CD14-positive monocyte (primary cell): ENCODE measurements around the gene MSRB3. TPM values are rescaled to one million over a fixed set of nuclear protein-coding genes. Genes with fewer than 3 reads are reported as not detected.

ENCODE experiments used
- DNase-seq, 3 donors: peaks; one replicate each; pipeline ENCODE4 v3.0.0-alpha.2; 2011 to 2022
- H2AFZ ChIP-seq: 2 replicates; pipeline ENCODE4 v1.6.0; 2012; ENCODE audit warnings: mild to moderate bottlenecking, low read depth, low read length, inconsistent platforms; ENCODE audit not compliant: insufficient read depth, poor library complexity, severe bottlenecking
- H3K27ac ChIP-seq, 2 donors: 1 replicate in 1 of 2; 2 replicates in 1 of 2; pipeline ENCODE4 v1.5.1; 2012 to 2013; ENCODE audit warnings: low read length in 2 of 2, control low read depth in 1 of 2, inconsistent platforms in 1 of 2, low read depth in 1 of 2, mild to moderate bottlenecking in 1 of 2
- H3K27me3 ChIP-seq, 2 donors: one replicate each; pipeline versions ENCODE4 v1.6.0 to v1.6.1; 2011 to 2013; ENCODE audit warnings: low read length in 2 of 2; ENCODE audit not compliant: control insufficient read depth in 2 of 2, insufficient read depth in 2 of 2
- H3K36me3 ChIP-seq, 2 donors: replicated peaks in 1 of 2; 1 replicate in 1 of 2; 2 replicates in 1 of 2; pipeline versions ENCODE4 v1.5.1 to v1.6.1; 2012 to 2013; ENCODE audit warnings: low read length in 2 of 2, control low read depth in 1 of 2, inconsistent platforms in 1 of 2, mild to moderate bottlenecking in 1 of 2; ENCODE audit not compliant: insufficient read depth in 2 of 2, control insufficient read depth in 1 of 2
- H3K4me1 ChIP-seq, 2 donors: 1 replicate in 1 of 2; 2 replicates in 1 of 2; pipeline versions ENCODE4 v1.5.1 to v1.6.1; 2012 to 2013; ENCODE audit warnings: low read length in 2 of 2, control low read depth in 1 of 2, inconsistent platforms in 1 of 2, mild to moderate bottlenecking in 1 of 2, moderate library complexity in 1 of 2; ENCODE audit not compliant: insufficient read depth in 2 of 2, control insufficient read depth in 1 of 2
- H3K4me2 ChIP-seq: replicated peaks from 2 replicates; pipeline ENCODE3; 2012; ENCODE audit warnings: low read length, moderate library complexity, mild to moderate bottlenecking; ENCODE audit not compliant: poor library complexity, severe bottlenecking; ENCODE audit errors: extremely low read depth
- H3K4me3 ChIP-seq, 3 experiments: fragments of 200-600 bp in 1 of 3; sonication (generic) in 1 of 3; replicated peaks in 1 of 3; 1 replicate in 2 of 3; 2 replicates in 1 of 3; pipeline ENCODE4 v1.5.1; 2011 to 2013; ENCODE audit warnings: low read length in 3 of 3, mild to moderate bottlenecking in 3 of 3, control low read depth in 2 of 3, low read depth in 2 of 3, inconsistent platforms in 1 of 3, moderate library complexity in 1 of 3
- H3K79me2 ChIP-seq: 2 replicates; pipeline ENCODE4 v1.6.0; 2012; ENCODE audit warnings: mild to moderate bottlenecking, control low read depth, inconsistent platforms, low read length, moderate library complexity; ENCODE audit not compliant: insufficient read depth
- H3K9ac ChIP-seq: 2 replicates; pipeline ENCODE4 v1.6.0; 2017; ENCODE audit warnings: low read length, mild to moderate bottlenecking; ENCODE audit not compliant: insufficient read depth, poor library complexity, severe bottlenecking
- H3K9me3 ChIP-seq, 2 donors: replicated peaks in 1 of 2; 1 replicate in 1 of 2; 2 replicates in 1 of 2; pipeline versions ENCODE4 v1.5.1 to v1.6.1; 2012 to 2013; ENCODE audit warnings: low read length in 2 of 2, control low read depth in 1 of 2; ENCODE audit not compliant: control insufficient read depth in 1 of 2, insufficient read depth in 1 of 2
- H4K20me1 ChIP-seq: 2 replicates; pipeline ENCODE4 v1.6.0; 2012; ENCODE audit warnings: mild to moderate bottlenecking, low read length, control low read depth, moderate library complexity; ENCODE audit not compliant: insufficient read depth
- H3K27ac Mint-ChIP-seq, 7 donors: one replicate each; pipeline ENCODE4 v1.8.0; 2020; ENCODE audit warnings: mild to moderate bottlenecking in 7 of 7, mixed read lengths in 7 of 7, moderate library complexity in 6 of 7, inconsistent platforms in 2 of 7
- H3K27me3 Mint-ChIP-seq, 3 donors: one replicate each; pipeline ENCODE4 v1.8.0; 2021 to 2022; ENCODE audit warnings: low read depth in 3 of 3, mild to moderate bottlenecking in 3 of 3, mixed read lengths in 3 of 3, moderate library complexity in 3 of 3, inconsistent platforms in 1 of 3
- H3K36me3 Mint-ChIP-seq, 2 donors: one replicate each; pipeline ENCODE4 v1.8.0; 2020; ENCODE audit warnings: mixed read lengths in 2 of 2, inconsistent platforms in 1 of 2, mild to moderate bottlenecking in 1 of 2
- H3K4me1 Mint-ChIP-seq: one replicate; pipeline ENCODE4 v1.8.0; 2020; ENCODE audit warnings: mild to moderate bottlenecking, mixed read lengths
- H3K4me3 Mint-ChIP-seq, 2 donors: one replicate each; pipeline ENCODE4 v1.8.0; 2020; ENCODE audit warnings: mild to moderate bottlenecking in 2 of 2, mixed read lengths in 2 of 2, moderate library complexity in 1 of 2
- H3K9me3 Mint-ChIP-seq, 7 donors: one replicate each; pipeline ENCODE4 v1.8.0; 2020 to 2022; ENCODE audit warnings: mixed read lengths in 7 of 7, mild to moderate bottlenecking in 6 of 7, moderate library complexity in 6 of 7, inconsistent platforms in 2 of 7
- CTCF ChIP-seq: fragments of 200-600 bp; IDR thresholded peaks from one replicate; pipeline ENCODE4 v1.8.0; 2022; ENCODE audit warnings: antibody characterized with exemption, mild to moderate bottlenecking
- WGBS: methylation state at CpG from one replicate; pipeline ENCODE4 v1.1.5; 2013; ENCODE audit warnings: missing lambda C conversion rate; ENCODE audit not compliant: insufficient coverage; 5-methylcytosine and 5-hydroxymethylcytosine counted together
- intact Hi-C, 2 donors: fragments of 100-400 bp; cut with micrococcal nuclease; formaldehyde crosslinking; loops; one replicate each; pipeline versions ENCODE4 v1.15.0 to v1.15.1; 2023
- polyA plus RNA-seq, 3 donors: library from polyadenylated mRNA; depleted of rRNA in 1 of 3; unstranded in 2 of 3; stranded (reverse) in 1 of 3; fragments of 300-500 nt in 2 of 3; fragments of >200 nt in 1 of 3; fragmentation: Illumina TruSeq in 2 of 3; gene quantifications; 1 replicate in 2 of 3; 2 replicates in 1 of 3; pipeline ENCODE4 v1.2.3, GENCODE V29; 2012 to 2021

The MSRB3 gene
- polyA plus RNA-seq, 3 donors, result 0.25 to 1.1 (median 1.0) TPM

DNA sequence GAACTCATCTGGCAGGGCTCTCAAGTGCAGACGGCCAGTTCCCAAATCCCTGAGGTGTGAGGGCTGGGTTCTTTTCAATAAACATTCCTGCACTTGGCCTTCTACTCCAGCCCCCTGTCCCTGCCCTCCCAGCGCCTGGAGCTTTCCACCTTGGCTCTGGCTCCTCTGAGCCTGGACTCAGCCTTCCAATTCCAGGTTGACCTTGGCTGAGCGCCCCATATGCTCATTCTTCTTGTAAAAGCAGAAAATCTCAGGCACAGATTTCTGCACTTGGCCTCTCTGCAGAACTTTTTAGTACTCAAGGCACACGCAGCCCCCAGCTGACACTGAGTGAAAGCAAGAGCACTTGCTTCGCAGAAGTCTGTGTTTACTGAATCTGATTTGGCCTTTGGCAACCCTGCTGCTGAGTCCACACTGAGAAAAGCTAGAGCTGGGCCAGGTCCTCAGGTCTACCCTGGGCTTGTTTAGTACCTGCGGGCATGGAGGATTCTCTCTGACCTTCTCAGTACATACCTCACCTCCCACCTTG lies 222.7 kb downstream of the MSRB3 start:
- Mint-ChIP-seq H3K36me3 (no peaks in the 10 kb centered on the region), H3K4me3 (no peak overlapping the region), H3K27ac (peak overlapping the region in 1 of 7 donors; percentile 9), H3K4me1 (peaks cover 11% of the 10 kb centered on the region), H3K27me3 (peaks cover under 1 to 6% (median 5%) of the 10 kb centered on the region in 3 donors), H3K9me3 (no peaks in the 10 kb centered on the region)
- Histone ChIP-seq H3K4me1 (no peaks in the 10 kb centered on the region), H3K27me3 (no peaks in the 10 kb centered on the region), H3K4me3 (no peak overlapping the region), H3K4me2 (no peak overlapping the region), H3K9ac (no peak overlapping the region), H3K27ac (no peak overlapping the region), H3K79me2 (no peaks in the 10 kb centered on the region), H2AFZ (no peak overlapping the region), H3K36me3 (no peaks in the 10 kb centered on the region), H4K20me1 (no peaks in the 10 kb centered on the region), H3K9me3 (no peaks in the 10 kb centered on the region)
- intact Hi-C loops, result no loop called here
- TF ChIP-seq CTCF, result no peak
- WGBS, result 91% methylated on average over 4 of the region's 6 CpGs
- no peak for DNase-seq

DNA sequence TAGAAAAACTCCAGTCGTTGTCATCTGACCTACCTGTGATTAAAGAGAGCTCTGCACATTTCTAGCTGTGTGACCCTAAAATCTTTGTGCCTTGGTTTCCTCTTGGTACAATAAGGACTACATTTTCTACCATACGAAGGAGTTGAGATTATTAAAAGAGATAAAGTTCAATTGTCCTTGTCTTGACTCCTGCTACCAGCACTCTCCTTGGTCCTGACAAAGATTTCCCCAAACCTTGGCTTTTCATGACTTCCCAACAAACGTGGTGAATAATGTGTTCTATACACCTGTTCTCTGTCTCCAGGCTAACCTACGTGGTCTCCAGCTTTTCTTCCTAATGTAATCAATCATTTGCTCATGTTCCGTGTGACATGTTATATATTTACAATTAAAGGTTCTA lies 223.5 kb downstream of the MSRB3 start:
- WGBS, result 80% methylated on average over 1 of the region's 5 CpGs
- Histone ChIP-seq H3K9me3 (no peaks in the 10 kb centered on the region), H3K4me1 (no peaks in the 10 kb centered on the region), H3K36me3 (no peaks in the 10 kb centered on the region), H3K79me2 (no peaks in the 10 kb centered on the region), H3K4me3 (no peak overlapping the region), H3K27ac (no peak overlapping the region), H3K27me3 (no peaks in the 10 kb centered on the region), H2AFZ (no peak overlapping the region), H3K4me2 (no peak overlapping the region), H3K9ac (no peak overlapping the region), H4K20me1 (no peaks in the 10 kb centered on the region)
- Mint-ChIP-seq H3K9me3 (no peaks in the 10 kb centered on the region), H3K27me3 (peaks cover 5 to 6% (median 5%) of the 10 kb centered on the region in 3 donors), H3K4me1 (peaks cover 6% of the 10 kb centered on the region), H3K4me3 (no peak overlapping the region), H3K27ac (no peak overlapping the region), H3K36me3 (no peaks in the 10 kb centered on the region)
- no peak for DNase-seq
- no peak for TF ChIP-seq CTCF
- intact Hi-C loops, result no loop called here
